A549 (cell line): ENCODE data around the gene MX2. TPM values are rescaled to one million over a fixed set of nuclear protein-coding genes. Genes with fewer than 3 reads are reported as not detected.

Source experiments
- ATAC-seq, 2 experiments: fragments of 200-7000 bp in 1 of 2; fragments of >200 bp in 1 of 2; cut with Nextera tagmentation in 1 of 2; cut with Tn5 transposase in 1 of 2; 3 replicates each; pipeline versions ENCODE4 v1.8.0 to v1.9.1; 2018 to 2020; ENCODE audit warnings: mild to moderate bottlenecking in 1 of 2, moderate library complexity in 1 of 2
- CTCF ChIA-PET: fragments of 300-600 bp; sonication (Branson Sonifier 250); formaldehyde crosslinking; extraction: SDS; loops from one replicate; lab custom pipeline; 2021; ENCODE audit warnings: antibody characterized with exemption, inconsistent platforms; lab: Yijun Ruan, JAX
- POLR2A ChIA-PET: fragments of 350-600 bp; formaldehyde crosslinking; extraction: SDS; loops from one replicate; lab custom pipeline; 2021; ENCODE audit warnings: antibody characterized with exemption, inconsistent platforms; lab: Yijun Ruan, JAX
- DNase-seq, 2 experiments: peaks; one replicate each; pipeline versions ENCODE4 v3.0.0 to v3.0.0-alpha.2; 2011 to 2016; ENCODE audit warnings: low read depth in 1 of 2, low spot score in 1 of 2
- FAIRE-seq: peaks from 2 replicates; lab custom pipeline; 2011; peaks lifted over from hg19 to GRCh38; lab: Jason Lieb, UNC
- H3K27ac ChIP-seq, 2 experiments: fragments of >200 bp; sonication (Bioruptor Twin); formaldehyde crosslinking; 3 replicates each; pipeline ENCODE4 v1.5.1; 2016 to 2017
- H3K4me1 ChIP-seq: fragments of >200 bp; sonication (Bioruptor Twin); formaldehyde crosslinking; 3 replicates; pipeline ENCODE4 v1.6.1; 2016
- H3K4me2 ChIP-seq: fragments of >200 bp; sonication (Bioruptor Twin); formaldehyde crosslinking; 3 replicates; pipeline ENCODE4 v1.6.1; 2016
- H3K4me3 ChIP-seq: fragments of >200 bp; sonication (Bioruptor Twin); formaldehyde crosslinking; 3 replicates; pipeline ENCODE4 v1.5.1; 2016
- H3K9me3 ChIP-seq: fragments of >200 bp; sonication (Bioruptor Twin); formaldehyde crosslinking; 3 replicates; pipeline ENCODE4 v1.6.1; 2016
- CBX2 ChIP-seq: fragments of 200-600 bp; sonication (generic); IDR thresholded peaks from 2 replicates; pipeline ENCODE4 v1.6.1; 2016; ENCODE audit warnings: low read depth, mild to moderate bottlenecking, borderline replicate concordance
- CEBPB ChIP-seq, 2 experiments: fragments of >200 bp in 1 of 2; sonication (Bioruptor Twin) in 1 of 2; formaldehyde crosslinking in 1 of 2; IDR thresholded peaks; 2 replicates each; pipeline ENCODE4 v1.6.1; 2012 to 2016
- CHD2 ChIP-seq: fragments of 150-350 bp; IDR thresholded peaks from 2 replicates; pipeline ENCODE4 v1.6.1; 2014; ENCODE audit warnings: low read length; ENCODE audit not compliant: partially characterized antibody
- HDAC2 ChIP-seq: fragments of 200-600 bp; sonication (generic); IDR thresholded peaks from 2 replicates; pipeline ENCODE4 v1.6.1; 2016
- KDM1A ChIP-seq: fragments of 200-600 bp; sonication (generic); IDR thresholded peaks from 2 replicates; pipeline ENCODE4 v1.6.1; 2016; ENCODE audit warnings: low read depth, mild to moderate bottlenecking
- MAFK ChIP-seq: fragments of 450-650 bp; IDR thresholded peaks from 2 replicates; pipeline ENCODE4 v1.6.1; 2014; ENCODE audit not compliant: partially characterized antibody
- MAZ ChIP-seq: fragments of 150-350 bp; IDR thresholded peaks from 2 replicates; pipeline ENCODE4 v1.6.1; 2014; ENCODE audit warnings: antibody characterized with exemption, low read depth, low read length, borderline replicate concordance
- NFE2L2 ChIP-seq: fragments of 150-350 bp; conservative IDR thresholded peaks from 2 replicates; pipeline ENCODE4 v1.6.1; 2014; ENCODE audit warnings: low read length
- RAD21 ChIP-seq, 2 experiments: fragments of >200 bp in 1 of 2; sonication (Bioruptor Twin) in 1 of 2; formaldehyde crosslinking in 1 of 2; IDR thresholded peaks in 1 of 2; conservative IDR thresholded peaks in 1 of 2; 2 replicates in 1 of 2; 3 replicates in 1 of 2; pipeline ENCODE4 v1.6.1; 2012 to 2018; ENCODE audit warnings: inconsistent platforms in 1 of 2
- REST ChIP-seq: fragments of 200-600 bp; sonication (generic); IDR thresholded peaks from 2 replicates; pipeline ENCODE4 v1.6.1; 2016; ENCODE audit warnings: antibody characterized with exemption, mild to moderate bottlenecking, moderate library complexity
- SREBF2 ChIP-seq: fragments of 450-650 bp; IDR thresholded peaks from 2 replicates; pipeline ENCODE4 v1.6.1; 2014; ENCODE audit warnings: mild to moderate bottlenecking, moderate library complexity
- ZC3H11A ChIP-seq: fragments of 450-650 bp; IDR thresholded peaks from 2 replicates; pipeline ENCODE4 v1.6.1; 2014; ENCODE audit warnings: antibody characterized with exemption, mild to moderate bottlenecking
- ZNF302 ChIP-seq: fragments of 250-450 bp; sonication (Bioruptor Pico); IDR thresholded peaks from 2 replicates; pipeline ENCODE4 v1.9.0; 2021; ENCODE audit warnings: inconsistent platforms, mild to moderate bottlenecking, moderate library complexity
- WGBS: methylation state at CpG from one replicate; pipeline ENCODE4 v1.1.6; 2017; ENCODE audit errors: missing lambda C conversion rate; 5-methylcytosine and 5-hydroxymethylcytosine counted together
- polyA plus RNA-seq, 4 experiments: library from polyadenylated mRNA; depleted of rRNA in 3 of 4; stranded (reverse); fragments of >200 nt; fragmentation: RNase III in 1 of 4; extraction: RNeasy Plus Mini Kit Qiagen cat#74134 plus additional on column Dnase treatment in 1 of 4; gene quantifications; 2 replicates in 3 of 4; 3 replicates in 1 of 4; pipeline ENCODE4 v1.2.3, GENCODE V29; 2011 to 2017
- TF ChIP-seq, protein P1 (sequence below): IDR thresholded peaks from 2 replicates; pipeline ENCODE4 v1.6.1; 2012
- TF ChIP-seq, protein P2 (sequence below): fragments of >200 bp; sonication (Bioruptor Twin); formaldehyde crosslinking; IDR thresholded peaks from 2 replicates; pipeline ENCODE4 v1.6.1; 2016
- TF ChIP-seq, protein P3 (sequence below): fragments of 250-450 bp; sonication (Bioruptor Pico); IDR thresholded peaks from 2 replicates; pipeline ENCODE4 v1.5.0; 2021; ENCODE audit warnings: mild to moderate bottlenecking, moderate library complexity, borderline replicate concordance
- TF ChIP-seq, protein P4 (sequence below): fragments of 250-450 bp; sonication (Bioruptor Pico); IDR thresholded peaks from 2 replicates; pipeline ENCODE4 v1.5.0; 2020; ENCODE audit warnings: low read depth, mild to moderate bottlenecking, moderate library complexity

Gene MX2
- polyA plus RNA-seq, 2 of the 4 experiments (the other 2 are of a cell fraction): not detected

DNA sequence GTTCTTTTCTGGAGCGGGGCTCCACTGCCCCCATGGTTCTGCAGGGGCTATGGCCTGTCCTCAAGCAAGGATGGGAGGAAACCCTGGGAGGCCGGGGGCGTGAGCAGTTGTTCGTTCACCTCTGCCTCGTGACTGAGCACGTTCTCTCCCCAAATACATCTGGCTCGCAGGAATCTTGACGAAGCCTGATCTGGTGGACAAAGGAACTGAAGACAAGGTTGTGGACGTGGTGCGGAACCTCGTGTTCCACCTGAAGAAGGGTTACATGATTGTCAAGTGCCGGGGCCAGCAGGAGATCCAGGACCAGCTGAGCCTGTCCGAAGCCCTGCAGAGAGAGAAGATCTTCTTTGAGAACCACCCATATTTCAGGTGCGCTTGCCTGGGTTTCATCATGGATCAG lies 79.7 kb downstream of the MX2 start:
- Histone ChIP-seq H3K4me2 (no peak overlapping the region), H3K9me3 (no peaks in the 10 kb centered on the region), H3K4me3 (no peak overlapping the region)
- WGBS: 75% methylated on average over 13 of the region's 14 CpGs
- FAIRE-seq: no peak
- ATAC-seq: no peak
- TF ChIP-seq CBX2: no peak
- TF ChIP-seq, protein P1, sequence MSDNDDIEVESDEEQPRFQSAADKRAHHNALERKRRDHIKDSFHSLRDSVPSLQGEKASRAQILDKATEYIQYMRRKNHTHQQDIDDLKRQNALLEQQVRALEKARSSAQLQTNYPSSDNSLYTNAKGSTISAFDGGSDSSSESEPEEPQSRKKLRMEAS: no peak
- TF ChIP-seq, protein P2, sequence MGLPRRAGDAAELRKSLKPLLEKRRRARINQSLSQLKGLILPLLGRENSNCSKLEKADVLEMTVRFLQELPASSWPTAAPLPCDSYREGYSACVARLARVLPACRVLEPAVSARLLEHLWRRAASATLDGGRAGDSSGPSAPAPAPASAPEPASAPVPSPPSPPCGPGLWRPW: no peak
- TF ChIP-seq, protein P3, sequence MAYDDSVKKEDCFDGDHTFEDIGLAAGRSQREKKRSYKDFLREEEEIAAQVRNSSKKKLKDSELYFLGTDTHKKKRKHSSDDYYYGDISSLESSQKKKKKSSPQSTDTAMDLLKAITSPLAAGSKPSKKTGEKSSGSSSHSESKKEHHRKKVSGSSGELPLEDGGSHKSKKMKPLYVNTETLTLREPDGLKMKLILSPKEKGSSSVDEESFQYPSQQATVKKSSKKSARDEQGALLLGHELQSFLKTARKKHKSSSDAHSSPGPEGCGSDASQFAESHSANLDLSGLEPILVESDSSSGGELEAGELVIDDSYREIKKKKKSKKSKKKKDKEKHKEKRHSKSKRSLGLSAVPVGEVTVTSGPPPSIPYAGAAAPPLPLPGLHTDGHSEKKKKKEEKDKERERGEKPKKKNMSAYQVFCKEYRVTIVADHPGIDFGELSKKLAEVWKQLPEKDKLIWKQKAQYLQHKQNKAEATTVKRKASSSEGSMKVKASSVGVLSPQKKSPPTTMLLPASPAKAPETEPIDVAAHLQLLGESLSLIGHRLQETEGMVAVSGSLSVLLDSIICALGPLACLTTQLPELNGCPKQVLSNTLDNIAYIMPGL (CRISPR knock-in tag): no peak
- no peak for TF ChIP-seq ZNF302 (CRISPR knock-in tag)
- no peak for TF ChIP-seq REST
- TF ChIP-seq SREBF2: no peak
- TF ChIP-seq ZC3H11A: no peak
- TF ChIP-seq, protein P4, sequence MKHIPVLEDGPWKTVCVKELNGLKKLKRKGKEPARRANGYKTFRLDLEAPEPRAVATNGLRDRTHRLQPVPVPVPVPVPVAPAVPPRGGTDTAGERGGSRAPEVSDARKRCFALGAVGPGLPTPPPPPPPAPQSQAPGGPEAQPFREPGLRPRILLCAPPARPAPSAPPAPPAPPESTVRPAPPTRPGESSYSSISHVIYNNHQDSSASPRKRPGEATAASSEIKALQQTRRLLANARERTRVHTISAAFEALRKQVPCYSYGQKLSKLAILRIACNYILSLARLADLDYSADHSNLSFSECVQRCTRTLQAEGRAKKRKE (CRISPR knock-in tag): no peak
- TF ChIP-seq NFE2L2: no peak
- no peak for TF ChIP-seq HDAC2
- TF ChIP-seq KDM1A: no peak
- TF ChIP-seq CEBPB (IDR thresholded peaks at IDR 0.05): no peak
- no peak for TF ChIP-seq MAFK
- no peak for TF ChIP-seq CHD2
- TF ChIP-seq, all 56 proteins: peak for 0
- H3K27ac ChIP-seq: no peak overlapping the region
- ChIA-PET CTCF (no interaction called here), POLR2A (no interaction called here)
- no peak for DNase-seq
- H3K4me1 ChIP-seq: no peaks in the 10 kb centered on the region

DNA sequence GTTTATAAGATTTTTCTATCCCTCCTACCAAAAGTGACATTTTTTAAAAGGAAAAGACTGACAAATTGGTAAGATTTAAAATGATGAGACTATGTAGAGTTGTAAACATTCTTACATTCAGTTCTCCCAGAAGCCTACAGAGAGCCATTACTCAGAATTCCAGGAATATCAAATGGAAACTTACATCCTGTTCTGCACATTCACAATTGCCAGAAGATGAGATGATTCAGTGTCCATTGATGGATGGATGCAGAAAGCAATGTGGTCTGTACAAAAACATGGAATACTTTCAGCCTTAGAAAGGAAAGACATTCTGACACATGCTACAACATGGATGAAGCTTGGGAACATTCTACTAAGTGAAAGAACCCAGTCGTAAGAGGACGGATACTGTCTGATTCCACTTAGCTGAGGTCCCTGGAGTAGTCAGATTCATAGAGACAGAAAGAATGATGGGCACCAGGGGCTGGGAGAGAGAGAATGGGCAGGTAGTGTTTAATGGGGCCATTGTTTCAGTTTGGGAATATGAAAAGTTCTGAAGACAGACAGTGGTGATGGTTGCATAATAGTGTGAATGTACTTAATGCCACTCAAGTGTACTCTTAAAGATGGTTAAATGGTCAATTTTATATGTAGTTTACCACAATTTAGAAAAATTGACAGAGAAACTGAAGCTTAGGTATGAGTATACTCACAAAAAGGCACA lies 80.8 kb downstream of the MX2 start:
- H3K27ac ChIP-seq: no peak overlapping the region
- ATAC-seq (no peak), FAIRE-seq (no peak), DNase-seq (no peak)
- H3K9me3 ChIP-seq: no peaks in the 10 kb centered on the region
- ChIA-PET CTCF (interaction anchor here (1.0 kb wide), 1 partner anchor 374 kb away, joined by 3 read pairs; no protein-coding TSS in a partner anchor), POLR2A (no interaction called here)
- no peak overlapping the region for H3K4me3 ChIP-seq
- no peak for TF ChIP-seq MAZ
- TF ChIP-seq MAFK: no peak
- TF ChIP-seq HDAC2: no peak
- TF ChIP-seq RAD21 (conservative IDR thresholded peaks at IDR 0.05 in 1 of 2, IDR thresholded peaks at IDR 0.05 in 1 of 2): no peak
- TF ChIP-seq CBX2: no peak
- H3K4me2 ChIP-seq: no peak overlapping the region
- 63% methylated on average over 2 of the region's 2 CpGs for WGBS
- H3K4me1 ChIP-seq: no peaks in the 10 kb centered on the region
